Fibroblast of pulmonary artery (primary cell): ENCODE measurements around the gene TNS1.

Experiments used
- DNase-seq: peaks from one replicate; pipeline ENCODE4 v3.0.0-alpha.2; 2010; ENCODE audit warnings: low read depth
- H3K4me3 ChIP-seq: replicated peaks from 2 replicates; pipeline ENCODE4 v1.5.1; 2011; ENCODE audit warnings: low read depth, mild to moderate bottlenecking, control low read depth, low read length, moderate library complexity
- TF ChIP-seq, protein P1 (sequence below): IDR thresholded peaks from 2 replicates; pipeline ENCODE4 v1.5.1; 2011; ENCODE audit warnings: mild to moderate bottlenecking, control low read depth, low read length, inconsistent platforms; ENCODE audit errors: missing control alignments

TNS1 gene

DNA sequence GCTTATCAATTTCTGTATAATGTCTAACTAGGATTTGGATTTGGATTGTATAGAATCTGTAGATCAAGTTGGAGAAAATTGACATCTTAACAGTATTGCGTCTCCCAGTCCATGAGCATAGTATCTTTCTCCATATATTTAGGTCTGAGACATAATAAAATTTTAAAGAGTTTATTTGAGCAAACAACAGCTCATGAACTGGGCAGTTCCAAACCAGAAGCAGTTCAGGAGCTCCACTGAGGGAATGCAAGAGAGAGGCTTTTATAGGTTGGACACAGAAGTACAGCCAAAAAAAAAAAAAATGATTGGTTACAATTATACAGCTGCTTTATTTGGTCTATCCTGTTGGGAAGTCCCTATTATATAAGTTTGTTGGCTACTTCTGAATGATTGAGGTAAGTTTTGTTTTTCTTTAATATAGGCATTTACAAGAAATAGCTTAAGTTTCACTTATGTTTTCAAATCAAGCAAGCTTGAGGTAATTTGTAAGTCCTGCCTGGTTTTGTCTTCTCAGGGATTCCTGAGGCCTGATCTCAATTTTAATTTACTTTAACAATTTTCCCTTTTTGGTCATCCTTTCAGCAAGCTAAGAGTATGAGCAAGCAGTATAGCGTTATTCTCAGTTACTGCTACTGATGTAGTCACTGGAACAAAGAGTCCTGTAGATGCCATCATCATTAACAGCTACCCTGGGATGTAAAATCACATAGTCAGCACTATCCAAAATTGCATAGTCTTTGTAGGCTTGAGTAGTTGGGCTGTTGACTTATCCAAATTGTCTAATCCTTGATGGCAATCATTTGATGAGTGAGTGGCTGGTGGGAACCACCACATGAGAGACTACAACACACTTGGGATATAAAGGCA is 38.7 kb upstream of the TNS1 start:
- TF ChIP-seq, protein P1, sequence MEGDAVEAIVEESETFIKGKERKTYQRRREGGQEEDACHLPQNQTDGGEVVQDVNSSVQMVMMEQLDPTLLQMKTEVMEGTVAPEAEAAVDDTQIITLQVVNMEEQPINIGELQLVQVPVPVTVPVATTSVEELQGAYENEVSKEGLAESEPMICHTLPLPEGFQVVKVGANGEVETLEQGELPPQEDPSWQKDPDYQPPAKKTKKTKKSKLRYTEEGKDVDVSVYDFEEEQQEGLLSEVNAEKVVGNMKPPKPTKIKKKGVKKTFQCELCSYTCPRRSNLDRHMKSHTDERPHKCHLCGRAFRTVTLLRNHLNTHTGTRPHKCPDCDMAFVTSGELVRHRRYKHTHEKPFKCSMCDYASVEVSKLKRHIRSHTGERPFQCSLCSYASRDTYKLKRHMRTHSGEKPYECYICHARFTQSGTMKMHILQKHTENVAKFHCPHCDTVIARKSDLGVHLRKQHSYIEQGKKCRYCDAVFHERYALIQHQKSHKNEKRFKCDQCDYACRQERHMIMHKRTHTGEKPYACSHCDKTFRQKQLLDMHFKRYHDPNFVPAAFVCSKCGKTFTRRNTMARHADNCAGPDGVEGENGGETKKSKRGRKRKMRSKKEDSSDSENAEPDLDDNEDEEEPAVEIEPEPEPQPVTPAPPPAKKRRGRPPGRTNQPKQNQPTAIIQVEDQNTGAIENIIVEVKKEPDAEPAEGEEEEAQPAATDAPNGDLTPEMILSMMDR, result no peak
- no peak for DNase-seq
- no peak overlapping the region for H3K4me3 ChIP-seq

DNA sequence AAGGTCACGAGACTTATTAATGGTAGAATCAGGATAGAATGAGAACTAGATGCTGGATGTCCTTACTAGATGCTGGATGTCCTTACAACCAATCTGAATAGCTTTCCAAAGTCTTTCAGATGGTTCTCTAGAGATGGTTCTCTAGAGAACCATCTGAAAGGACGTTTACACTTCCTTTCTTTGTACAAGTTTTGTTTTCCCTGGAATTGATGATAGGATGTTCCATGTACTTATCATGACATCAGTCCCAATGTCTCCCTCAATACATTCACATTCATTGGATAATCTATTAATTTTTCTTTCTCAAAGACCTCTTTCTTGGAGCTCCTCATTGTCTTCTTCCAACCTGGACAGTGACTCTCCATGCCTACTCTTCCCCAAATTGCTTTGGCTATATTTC is 38.1 kb upstream of the TNS1 start:
- TF ChIP-seq, protein P1, result no peak
- no peak overlapping the region for H3K4me3 ChIP-seq
- no peak for DNase-seq

DNA sequence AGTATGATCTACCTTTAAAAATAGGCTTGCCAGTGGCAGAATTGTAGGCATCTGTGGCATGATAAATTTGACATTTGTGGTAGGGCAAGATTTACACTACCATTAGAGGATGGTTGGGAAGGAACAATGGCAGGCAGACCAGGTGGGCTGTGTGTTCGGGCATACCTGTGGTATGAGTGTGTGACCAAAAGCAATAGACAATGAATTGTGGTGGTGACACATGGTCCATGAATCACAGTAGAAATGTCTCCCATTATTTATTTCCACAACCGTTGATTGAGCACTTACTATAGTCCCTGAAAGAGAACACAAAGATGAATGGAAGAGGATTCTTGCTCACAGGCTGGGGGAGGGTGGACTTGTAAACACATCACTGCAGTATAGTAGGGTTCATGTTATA is 36.4 kb upstream of the TNS1 start:
- TF ChIP-seq, protein P1, result no peak
- DNase-seq, result no peak
- H3K4me3 ChIP-seq, result no peak overlapping the region

DNA sequence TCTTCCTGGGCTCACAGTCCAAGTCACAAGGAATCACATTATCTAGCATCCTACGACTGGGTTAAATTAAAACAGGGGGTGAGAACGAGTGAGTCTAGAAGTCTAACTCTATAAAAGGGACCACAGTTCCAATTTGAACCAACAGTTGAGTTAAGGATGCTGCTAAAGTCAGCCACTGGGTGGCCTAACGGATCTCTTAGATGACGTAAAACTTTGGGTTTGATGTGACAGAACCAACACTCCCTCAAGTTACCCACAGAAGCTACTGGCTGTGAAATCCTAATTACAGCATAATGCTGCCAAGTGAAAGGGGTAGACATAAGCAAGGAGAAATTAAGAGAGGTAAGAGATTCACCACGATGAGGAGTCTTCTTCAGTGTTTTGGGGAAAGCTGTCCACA is 33.6 kb upstream of the TNS1 start:
- no peak for DNase-seq
- no peak overlapping the region for H3K4me3 ChIP-seq
- TF ChIP-seq, protein P1, result peak; percentile 14

DNA sequence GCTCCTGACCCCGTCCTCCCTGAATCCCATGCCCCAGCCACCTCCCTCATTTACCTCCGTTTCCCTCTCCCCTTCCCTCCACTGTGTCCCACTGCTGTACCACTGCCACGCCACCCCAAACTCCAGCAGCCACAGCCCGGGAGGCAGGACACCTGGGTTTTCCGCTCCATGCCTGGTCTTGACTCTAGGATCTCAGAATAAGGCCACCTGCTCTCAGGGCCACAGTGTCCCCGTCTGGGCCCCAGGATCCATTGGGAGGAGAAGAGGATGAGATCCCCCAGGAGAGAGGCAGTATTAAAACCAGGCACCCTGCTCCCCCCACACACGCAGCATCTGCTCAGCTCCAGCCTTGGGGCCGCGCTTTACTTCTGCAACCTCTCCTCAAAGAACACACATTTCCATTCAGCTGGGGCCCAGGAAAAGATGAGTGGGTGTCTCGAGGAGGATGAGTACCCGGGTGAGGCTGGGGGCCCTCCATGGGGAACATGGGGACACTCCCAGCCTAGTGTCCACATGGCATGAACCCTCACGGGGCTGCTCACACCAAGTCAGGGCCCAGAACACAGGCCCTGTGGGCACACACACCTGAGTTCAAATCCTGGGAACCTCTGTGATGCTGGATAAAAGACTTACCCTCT is 32.8 kb upstream of the TNS1 start:
- H3K4me3 ChIP-seq, result no peak overlapping the region
- TF ChIP-seq, protein P1, result no peak
- no peak for DNase-seq

DNA sequence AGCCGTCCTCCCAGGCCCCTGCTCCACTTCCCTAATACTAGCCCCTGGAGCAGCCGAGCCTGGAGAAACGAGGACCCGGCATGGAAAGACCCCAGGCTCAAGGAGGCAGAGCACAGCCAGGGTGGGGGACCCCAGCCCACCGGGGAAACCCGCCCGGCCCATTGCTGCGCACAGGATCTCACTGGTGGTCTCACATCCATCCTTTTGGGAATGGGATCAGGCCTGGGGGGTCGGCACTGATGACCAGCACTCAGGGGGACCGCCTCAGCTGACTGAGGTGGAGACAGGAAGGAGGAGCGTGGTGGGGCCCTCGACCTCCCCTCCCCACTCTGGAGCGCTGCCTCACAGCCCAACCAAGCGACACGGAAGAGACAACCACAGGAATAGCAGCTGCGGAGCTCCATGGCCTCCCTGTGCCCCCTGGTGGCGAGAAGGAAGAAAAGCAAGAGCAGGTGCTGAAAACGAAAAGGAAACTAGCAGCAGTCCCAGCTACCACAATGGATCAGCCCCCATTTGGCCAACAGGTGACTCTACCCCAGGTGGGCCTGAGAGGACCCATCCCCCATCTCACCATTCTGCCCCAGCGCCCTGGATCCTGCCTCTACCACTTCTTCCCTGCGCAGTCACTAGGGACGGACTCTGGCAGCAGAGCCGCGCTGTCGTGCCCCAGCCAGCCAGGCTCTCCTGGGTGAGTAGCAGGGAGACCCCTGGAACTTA is 31.9 kb upstream of the TNS1 start:
- H3K4me3 ChIP-seq, result peak overlapping the region; percentile 24
- DNase-seq, result peak; percentile 66
- TF ChIP-seq, protein P1, result peak; percentile 59
